GM18907 (cell line): ENCODE measurements around the gene ADGRG3.
A peak's percentile ranks its signal among the peaks of the same experiment; 100 is the strongest.

Experiments used
- ATAC-seq: cut with Tn5 transposase; IDR thresholded peaks from one replicate; pipeline ENCODE4 v1.9.1; 2021; ENCODE audit warnings: mild to moderate bottlenecking, moderate library complexity; ENCODE audit not compliant: unreplicated experiment

ADGRG3 gene

GRCh38 chr16:57734308-57734924, 66.3 kb downstream of the ADGRG3 start:
- no peak for ATAC-seq

- peak; percentile 88 for ATAC-seq
Observed at GRCh38 chr16:57734925-57735754, 67.0 kb downstream of the ADGRG3 start.

- ATAC-seq: no peak
Observed at GRCh38 chr16:57735755-57736418, 67.8 kb downstream of the ADGRG3 start, which contains the start of gene KATNB1. TSS of gene KATNB1 (plus strand) at chr16:57735770. CDS start at chr16:57737244, 1,474 bp downstream.

- ATAC-seq: no peak
Observed at GRCh38 chr16:57736419-57737351, 68.6 kb downstream of the ADGRG3 start.

- ATAC-seq: no peak
Observed at GRCh38 chr16:57738844-57739243, 70.7 kb downstream of the ADGRG3 start.
